Gastroesophageal sphincter (tissue), 4 donors: ENCODE measurements around the gene CREBRF. TPM values are rescaled to one million over a fixed set of nuclear protein-coding genes. Genes with fewer than 3 reads are reported as not detected.
"Not testable (repeated sequence)": the region's sequence is repeated elsewhere in the genome, so short reads cannot be mapped to it uniquely, and the experiment has no call there.

Experiments used
- ATAC-seq: fragments of 150-250 bp; one replicate; pipeline ENCODE4 v1.9.1; 2016; ENCODE audit warnings: mild to moderate bottlenecking, moderate library complexity
- H3K27ac ChIP-seq, 4 donors: fragments of 200-600 bp; sonication (generic) in 3 of 4; 1 replicate in 3 of 4; 2 replicates in 1 of 4; pipeline ENCODE4 v1.5.1; 2016 to 2019
- H3K27me3 ChIP-seq: fragments of 200-600 bp; sonication (generic); one replicate; pipeline ENCODE4 v1.5.1; 2019
- H3K36me3 ChIP-seq, 2 donors: fragments of 200-600 bp; sonication (generic); one replicate each; pipeline ENCODE4 v1.5.1; 2019; ENCODE audit warnings: control low read depth in 1 of 2
- H3K4me1 ChIP-seq, 3 donors: fragments of 200-600 bp; sonication (generic); 1 replicate in 2 of 3; 2 replicates in 1 of 3; pipeline ENCODE4 v1.5.1; 2016 to 2019; ENCODE audit warnings: control low read depth in 2 of 3
- H3K4me3 ChIP-seq, 2 donors: fragments of 200-600 bp; sonication (generic); one replicate each; pipeline ENCODE4 v1.5.1; 2019; ENCODE audit warnings: mild to moderate bottlenecking in 1 of 2, moderate library complexity in 1 of 2
- H3K9me3 ChIP-seq, 3 donors: fragments of 200-600 bp; sonication (generic); one replicate each; pipeline ENCODE4 v1.5.1; 2017 to 2019; ENCODE audit warnings: control low read depth in 2 of 3
- EP300 ChIP-seq: sonication (generic); formaldehyde crosslinking; IDR thresholded peaks from one replicate; pipeline ENCODE4 v1.6.1; 2017; ENCODE audit warnings: antibody characterized with exemption, mild to moderate bottlenecking
- POLR2A ChIP-seq, 2 donors: fragments of 450-650 bp; IDR thresholded peaks; one replicate each; pipeline ENCODE4 v1.6.1; 2017; ENCODE audit warnings: antibody characterized with exemption in 2 of 2, mild to moderate bottlenecking in 2 of 2, moderate library complexity in 1 of 2
- POLR2AphosphoS5 ChIP-seq: sonication (generic); formaldehyde crosslinking; IDR thresholded peaks from one replicate; pipeline ENCODE4 v1.6.1; 2017; ENCODE audit warnings: antibody characterized with exemption
- WGBS, 2 donors: methylation state at CpG; one replicate each; pipeline ENCODE4 v1.1.5; 2018; ENCODE audit warnings: low coverage in 1 of 2; 5-methylcytosine and 5-hydroxymethylcytosine counted together
- total RNA-seq, 4 donors: library from RNA; depleted of rRNA; stranded (reverse); fragments of >200 nt; gene quantifications; one replicate each; pipeline ENCODE4 v1.1.0, GENCODE V29; 2016
- TF ChIP-seq, protein P1 (sequence below), 4 experiments: fragments of 200-600 bp in 2 of 4; fragments of 450-650 bp in 2 of 4; sonication (generic) in 1 of 4; IDR thresholded peaks; one replicate each; pipeline ENCODE4 v1.5.1; 2017 to 2019; ENCODE audit warnings: antibody characterized with exemption in 4 of 4, mild to moderate bottlenecking in 2 of 4, moderate library complexity in 2 of 4

The CREBRF gene
- total RNA-seq, 4 donors from 2014 or later = 44.2 to 72.7 (median 64.0) TPM

GRCh38 chr5:173012882-173013281 is 43.3 kb upstream of the CREBRF start:
- Histone ChIP-seq H3K9me3 (no peaks in the 10 kb centered on the region), H3K27me3 (no peaks in the 10 kb centered on the region), H3K36me3 (no peaks in the 10 kb centered on the region), H3K27ac (no peak overlapping the region), H3K4me3 (no peak overlapping the region), H3K4me1 (peaks cover 5 to 67% (median 15%) of the 10 kb centered on the region in 3 donors)
- 80 to 100% methylated on average over 2 to 4 of the region's 4 CpGs for WGBS, 2 donors
- ATAC-seq = no peak
- TF ChIP-seq, protein P1, sequence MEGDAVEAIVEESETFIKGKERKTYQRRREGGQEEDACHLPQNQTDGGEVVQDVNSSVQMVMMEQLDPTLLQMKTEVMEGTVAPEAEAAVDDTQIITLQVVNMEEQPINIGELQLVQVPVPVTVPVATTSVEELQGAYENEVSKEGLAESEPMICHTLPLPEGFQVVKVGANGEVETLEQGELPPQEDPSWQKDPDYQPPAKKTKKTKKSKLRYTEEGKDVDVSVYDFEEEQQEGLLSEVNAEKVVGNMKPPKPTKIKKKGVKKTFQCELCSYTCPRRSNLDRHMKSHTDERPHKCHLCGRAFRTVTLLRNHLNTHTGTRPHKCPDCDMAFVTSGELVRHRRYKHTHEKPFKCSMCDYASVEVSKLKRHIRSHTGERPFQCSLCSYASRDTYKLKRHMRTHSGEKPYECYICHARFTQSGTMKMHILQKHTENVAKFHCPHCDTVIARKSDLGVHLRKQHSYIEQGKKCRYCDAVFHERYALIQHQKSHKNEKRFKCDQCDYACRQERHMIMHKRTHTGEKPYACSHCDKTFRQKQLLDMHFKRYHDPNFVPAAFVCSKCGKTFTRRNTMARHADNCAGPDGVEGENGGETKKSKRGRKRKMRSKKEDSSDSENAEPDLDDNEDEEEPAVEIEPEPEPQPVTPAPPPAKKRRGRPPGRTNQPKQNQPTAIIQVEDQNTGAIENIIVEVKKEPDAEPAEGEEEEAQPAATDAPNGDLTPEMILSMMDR (IDR thresholded peaks at IDR 0.05) = no peak
- no peak for TF ChIP-seq POLR2AphosphoS5
- no peak for TF ChIP-seq EP300
- no peak for TF ChIP-seq POLR2A (IDR thresholded peaks at IDR 0.05)

DNA sequence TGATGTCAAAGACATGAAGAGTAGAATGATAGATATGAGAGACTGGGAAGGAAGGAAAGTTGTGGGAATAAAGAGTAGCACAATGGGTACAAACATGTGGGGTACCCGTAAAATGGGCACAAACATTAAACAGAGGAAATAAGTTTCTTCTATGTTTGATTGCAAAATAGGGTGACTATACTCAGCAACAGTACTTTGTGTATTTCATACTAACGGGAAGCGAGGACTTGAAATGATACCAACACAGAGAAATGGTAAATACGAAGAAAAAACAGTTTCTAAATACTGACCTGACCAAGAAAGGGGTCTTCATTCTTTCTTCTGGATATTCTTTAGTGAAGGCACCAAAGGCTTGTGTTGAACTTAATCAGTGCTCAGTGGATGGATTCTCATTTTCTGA is 41.5 kb upstream of the CREBRF start:
- Histone ChIP-seq H3K4me3 (no peak overlapping the region), H3K27ac (peak overlapping the region in 3 of 4 donors; percentile 79 to 82 (median 80)), H3K4me1 (peaks cover 5 to 62% (median 15%) of the 10 kb centered on the region in 3 donors), H3K36me3 (no peaks in the 10 kb centered on the region), H3K27me3 (no peaks in the 10 kb centered on the region), H3K9me3 (no peaks in the 10 kb centered on the region)
- WGBS, 2 donors = 92 to 100% methylated on average over 4 of the region's 4 CpGs
- no peak for ATAC-seq
- TF ChIP-seq EP300 (no peak), POLR2AphosphoS5 (no peak), POLR2A (IDR thresholded peaks at IDR 0.05) (no peak)
- TF ChIP-seq, protein P1 (IDR thresholded peaks at IDR 0.05) = no peak

DNA sequence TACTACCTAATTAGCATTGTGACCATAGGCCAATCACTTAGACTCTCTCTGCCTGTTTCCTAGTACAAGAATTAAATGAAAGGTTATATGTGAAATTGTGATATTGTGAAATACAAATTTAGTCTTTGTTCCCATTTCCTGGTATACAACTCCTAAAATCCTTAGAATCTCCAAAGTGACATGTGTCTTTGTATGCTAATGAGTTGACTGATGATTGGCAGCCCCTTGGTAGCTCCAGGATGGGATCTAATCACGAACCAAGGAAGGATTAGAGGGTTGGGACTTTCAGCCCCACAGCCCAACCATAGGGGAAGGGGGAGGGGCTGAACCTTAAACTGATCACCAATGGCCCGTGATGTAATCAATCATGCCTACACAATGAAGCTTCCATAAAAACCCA is 41.0 kb upstream of the CREBRF start:
- no peak overlapping the region for H3K4me3 ChIP-seq
- TF ChIP-seq, protein P1 (IDR thresholded peaks at IDR 0.05) = no peak
- no peak for TF ChIP-seq POLR2A (IDR thresholded peaks at IDR 0.05)
- no peaks in the 10 kb centered on the region for H3K27me3 ChIP-seq
- no peaks in the 10 kb centered on the region for H3K36me3 ChIP-seq
- H3K27ac ChIP-seq = peak overlapping the region; percentile 5 to 82 (median 80)
- H3K4me1 ChIP-seq = peaks cover 5 to 62% (median 15%) of the 10 kb centered on the region in 3 donors
- no peaks in the 10 kb centered on the region for H3K9me3 ChIP-seq
- no peak for ATAC-seq
- 95 to 100% methylated on average over 1 to 2 of the region's 2 CpGs for whole genome bisulfite sequencing, 2 donors

- Histone ChIP-seq H3K4me1 (peaks cover 5 to 62% (median 12%) of the 10 kb centered on the region in 3 donors), H3K9me3 (no peaks in the 10 kb centered on the region), H3K36me3 (peaks cover 0 to 4% of the 10 kb centered on the region in 2 donors), H3K27me3 (no peaks in the 10 kb centered on the region), H3K27ac (peak overlapping the region; percentile 59 to 82 (median 80)), H3K4me3 (no peak overlapping the region)
- no peak for ATAC-seq
- 76 to 88% methylated on average over 3 of the region's 13 CpGs for WGBS, 2 donors
- TF ChIP-seq POLR2A (IDR thresholded peaks at IDR 0.05) (no peak), POLR2AphosphoS5 (no peak)
These were observed 40.3 kb upstream of the CREBRF start for GRCh38 chr5:173015598-173016455.

- H3K4me3 ChIP-seq = no peak overlapping the region
- H3K27me3 ChIP-seq = no peaks in the 10 kb centered on the region
- peaks cover 5 to 63% (median 12%) of the 10 kb centered on the region in 3 donors for H3K4me1 ChIP-seq
- TF ChIP-seq, protein P1 (IDR thresholded peaks at IDR 0.05) = no peak
- no peak for TF ChIP-seq POLR2A (IDR thresholded peaks at IDR 0.05)
- peak; percentile 47 for TF ChIP-seq POLR2AphosphoS5
- TF ChIP-seq EP300 = no peak
- 16 to 60% methylated on average over 1 to 4 of the region's 4 CpGs for WGBS, 2 donors
- H3K27ac ChIP-seq = peak overlapping the region; percentile 59 to 82 (median 80)
- H3K36me3 ChIP-seq = peaks cover 0 to 11% of the 10 kb centered on the region in 2 donors
- ATAC-seq = peak; percentile 86
- H3K9me3 ChIP-seq = no peaks in the 10 kb centered on the region
These were observed 39.5 kb upstream of the CREBRF start for GRCh38 chr5:173016598-173017046.

- WGBS, 2 donors = 92 to 93% methylated on average over 3 to 13 of the region's 15 CpGs
- peak overlapping the region; percentile 59 to 82 (median 80) for H3K27ac ChIP-seq
- not testable (repeated sequence) for H3K27me3 ChIP-seq, ATAC-seq, H3K4me3 ChIP-seq, H3K9me3 ChIP-seq
- peaks cover 5 to 63% (median 12%) of the 10 kb centered on the region in 3 donors for H3K4me1 ChIP-seq
- H3K36me3 ChIP-seq = peaks cover 0 to 15% of the 10 kb centered on the region in 2 donors
These were observed 39.1 kb upstream of the CREBRF start for GRCh38 chr5:173017087-173017486.
